Stimulated activated effector memory CD8-positive, alpha-beta T cell treated with anti-CD3 and anti-CD28 coated beads, Interleukin-12 subunit alpha, Interleukin-12 subunit beta, amount 100 ng/mL, for 72 hours (primary cell): ENCODE measurements around the gene PYM1.
A peak's percentile ranks its signal among the peaks of the same experiment; 100 is the strongest.
"Not testable (repeated sequence)": the region's sequence is repeated elsewhere in the genome, so short reads cannot be mapped to it uniquely, and the experiment has no call there.

Experiments
- ATAC-seq: fragments of 150-1000 bp; cut with Tn5 transposase; 2 replicates; pipeline ENCODE4 v1.10.0; 2021
- DNase-seq, 2 donors: peaks; one replicate each; pipeline ENCODE4 v3.0.0; 2021 to 2022; ENCODE audit warnings: low spot score in 2 of 2
- H3K27ac Mint-ChIP-seq: one replicate; pipeline ENCODE4 v1.8.0; 2022; ENCODE audit warnings: mild to moderate bottlenecking, mixed read lengths
- H3K36me3 Mint-ChIP-seq: one replicate; pipeline ENCODE4 v1.8.0; 2022; ENCODE audit warnings: mild to moderate bottlenecking, mixed read lengths
- H3K4me1 Mint-ChIP-seq: one replicate; pipeline ENCODE4 v1.8.0; 2022; ENCODE audit warnings: mixed read lengths
- H3K4me3 Mint-ChIP-seq: one replicate; pipeline ENCODE4 v1.8.0; 2022; ENCODE audit warnings: mild to moderate bottlenecking, mixed read lengths
- H3K9me3 Mint-ChIP-seq: one replicate; pipeline ENCODE4 v1.8.0; 2022; ENCODE audit warnings: mixed read lengths

The PYM1 gene

GRCh38 chr12:55906056-55906455, 21.6 kb downstream of the PYM1 start:
- ATAC-seq (no peak), DNase-seq (no peak)
- Mint-ChIP-seq H3K9me3 (no peaks in the 10 kb centered on the region), H3K4me3 (no peak overlapping the region), H3K4me1 (no peaks in the 10 kb centered on the region), H3K36me3 (peaks cover 26% of the 10 kb centered on the region), H3K27ac (no peak overlapping the region)

- H3K36me3 Mint-ChIP-seq: peaks cover 35% of the 10 kb centered on the region
Observed at GRCh38 chr12:55901881-55902490, 25.7 kb downstream of the PYM1 start.

GRCh38 chr12:55899082-55899481, 28.6 kb downstream of the PYM1 start:
- Mint-ChIP-seq H3K9me3 (no peaks in the 10 kb centered on the region), H3K36me3 (peaks cover 35% of the 10 kb centered on the region), H3K4me3 (no peak overlapping the region), H3K4me1 (peaks cover 7% of the 10 kb centered on the region), H3K27ac (peak overlapping the region; percentile 6)
- no peak for DNase-seq
- ATAC-seq: peak; percentile 92

More at GRCh38 chr12:55901881-55902490, 25.7 kb downstream of the PYM1 start:
- peaks cover 7% of the 10 kb centered on the region for H3K4me1 Mint-ChIP-seq
- peak overlapping the region; percentile 84 for H3K27ac Mint-ChIP-seq
- no peak overlapping the region for H3K4me3 Mint-ChIP-seq
- DNase-seq (no peak), ATAC-seq (no peak)
- no peaks in the 10 kb centered on the region for H3K9me3 Mint-ChIP-seq

GRCh38 chr12:55893723-55894122, 34.0 kb downstream of the PYM1 start:
- no peaks in the 10 kb centered on the region for H3K9me3 Mint-ChIP-seq
- H3K4me3 Mint-ChIP-seq: no peak overlapping the region
- no peaks in the 10 kb centered on the region for H3K36me3 Mint-ChIP-seq
- no peak overlapping the region for H3K27ac Mint-ChIP-seq
- no peak for DNase-seq
- ATAC-seq: no peak
- H3K4me1 Mint-ChIP-seq: peaks cover 1% of the 10 kb centered on the region

GRCh38 chr12:55891310-55891709, 36.4 kb downstream of the PYM1 start:
- no peaks in the 10 kb centered on the region for H3K9me3 Mint-ChIP-seq
- no peak overlapping the region for H3K4me3 Mint-ChIP-seq
- H3K36me3 Mint-ChIP-seq: no peaks in the 10 kb centered on the region
- no peak overlapping the region for H3K27ac Mint-ChIP-seq
- ATAC-seq: no peak
- H3K4me1 Mint-ChIP-seq: no peaks in the 10 kb centered on the region
- no peak for DNase-seq

- H3K27ac Mint-ChIP-seq: no peak overlapping the region
- peaks cover 5% of the 10 kb centered on the region for H3K4me1 Mint-ChIP-seq
- ATAC-seq (peak; percentile 81), DNase-seq (no peak)
- no peak overlapping the region for H3K4me3 Mint-ChIP-seq
- H3K9me3 Mint-ChIP-seq: no peaks in the 10 kb centered on the region
- H3K36me3 Mint-ChIP-seq: no peaks in the 10 kb centered on the region
Observed at GRCh38 chr12:55885113-55885512, 42.6 kb downstream of the PYM1 start.

GRCh38 chr12:55877824-55878223, 49.9 kb downstream of the PYM1 start:
- H3K4me3 Mint-ChIP-seq: no peak overlapping the region
- peaks cover 9% of the 10 kb centered on the region for H3K9me3 Mint-ChIP-seq
- no peak overlapping the region for H3K27ac Mint-ChIP-seq

GRCh38 chr12:55875704-55876467, 51.8 kb downstream of the PYM1 start:
- H3K4me1 Mint-ChIP-seq: no peaks in the 10 kb centered on the region
- ATAC-seq (no peak), DNase-seq (no peak)
- peaks cover 7% of the 10 kb centered on the region for H3K36me3 Mint-ChIP-seq
- H3K4me3 Mint-ChIP-seq: no peak overlapping the region
- no peak overlapping the region for H3K27ac Mint-ChIP-seq
- peaks cover 9% of the 10 kb centered on the region for H3K9me3 Mint-ChIP-seq

More at GRCh38 chr12:55877824-55878223, 49.9 kb downstream of the PYM1 start:
- no peak for DNase-seq
- H3K4me1 Mint-ChIP-seq: no peaks in the 10 kb centered on the region
- peaks cover 7% of the 10 kb centered on the region for H3K36me3 Mint-ChIP-seq
- ATAC-seq: no peak

GRCh38 chr12:55874443-55874842, 53.3 kb downstream of the PYM1 start:
- ATAC-seq: no peak
- no peak overlapping the region for H3K27ac Mint-ChIP-seq
- H3K36me3 Mint-ChIP-seq: peaks cover 7% of the 10 kb centered on the region
- H3K9me3 Mint-ChIP-seq: peaks cover 9% of the 10 kb centered on the region
- no peak for DNase-seq
- H3K4me3 Mint-ChIP-seq: no peak overlapping the region
- H3K4me1 Mint-ChIP-seq: no peaks in the 10 kb centered on the region

GRCh38 chr12:55866454-55867004, 61.2 kb downstream of the PYM1 start:
- H3K9me3 Mint-ChIP-seq, H3K27ac Mint-ChIP-seq, ATAC-seq, H3K4me1 Mint-ChIP-seq, DNase-seq, H3K36me3 Mint-ChIP-seq, H3K4me3 Mint-ChIP-seq: not testable (repeated sequence)

GRCh38 chr12:55865327-55865726, 62.4 kb downstream of the PYM1 start:
- Mint-ChIP-seq H3K36me3 (no peaks in the 10 kb centered on the region), H3K4me3 (no peak overlapping the region), H3K9me3 (peaks cover 4% of the 10 kb centered on the region), H3K4me1 (no peaks in the 10 kb centered on the region), H3K27ac (no peak overlapping the region)
- no peak for ATAC-seq
- no peak for DNase-seq

GRCh38 chr12:55862931-55863330, 64.8 kb downstream of the PYM1 start:
- H3K9me3 Mint-ChIP-seq, ATAC-seq, H3K4me1 Mint-ChIP-seq, DNase-seq, H3K27ac Mint-ChIP-seq, H3K36me3 Mint-ChIP-seq, H3K4me3 Mint-ChIP-seq: not testable (repeated sequence)

- H3K4me1 Mint-ChIP-seq: no peaks in the 10 kb centered on the region
- ATAC-seq (no peak), DNase-seq (no peak)
- H3K36me3 Mint-ChIP-seq: no peaks in the 10 kb centered on the region
- H3K27ac Mint-ChIP-seq: no peak overlapping the region
- peaks cover 4% of the 10 kb centered on the region for H3K9me3 Mint-ChIP-seq
- no peak overlapping the region for H3K4me3 Mint-ChIP-seq
Observed at GRCh38 chr12:55862286-55862685, 65.4 kb downstream of the PYM1 start.

- H3K4me1 Mint-ChIP-seq: no peaks in the 10 kb centered on the region
- ATAC-seq (no peak), DNase-seq (no peak)
- H3K36me3 Mint-ChIP-seq: no peaks in the 10 kb centered on the region
- no peak overlapping the region for H3K4me3 Mint-ChIP-seq
- no peak overlapping the region for H3K27ac Mint-ChIP-seq
- peaks cover 4% of the 10 kb centered on the region for H3K9me3 Mint-ChIP-seq
Observed at GRCh38 chr12:55861871-55862270, 65.8 kb downstream of the PYM1 start.

- ATAC-seq (no peak), DNase-seq (no peak)
- Mint-ChIP-seq H3K4me3 (no peak overlapping the region), H3K36me3 (no peaks in the 10 kb centered on the region), H3K4me1 (no peaks in the 10 kb centered on the region), H3K27ac (no peak overlapping the region), H3K9me3 (peaks cover 4% of the 10 kb centered on the region)
Observed at GRCh38 chr12:55861396-55861795, 66.3 kb downstream of the PYM1 start.

GRCh38 chr12:55852740-55853139, 75.0 kb downstream of the PYM1 start:
- DNase-seq: no peak
- Mint-ChIP-seq H3K27ac (no peak overlapping the region), H3K4me3 (no peak overlapping the region), H3K9me3 (no peaks in the 10 kb centered on the region), H3K4me1 (peaks cover 2% of the 10 kb centered on the region), H3K36me3 (peaks cover 1% of the 10 kb centered on the region)
- no peak for ATAC-seq
